ENCODE results near the gene TMC4. TPM values are rescaled to one million over a fixed set of nuclear protein-coding genes. Genes with fewer than 3 reads are reported as not detected.

The TMC4 gene
- total RNA-seq, 1 experiment from 2014 or later, result 1.9 TPM

GRCh38 chr19:54159352-54160181 lies 13.4 kb downstream of the TMC4 start, which contains the start of gene LENG1:
Gene LENG1, minus strand, starts transcription at chr19:54159721. Its CDS starts 26 bp downstream, at chr19:54159695.
- Histone ChIP-seq H3K4me3 (ENCODE audit: insufficient read depth, low read depth, low read length) (peak within 1 kb of the TSS; percentile 84), H3K27me3 (ENCODE audit: control insufficient read depth, insufficient read depth, low read length) (peaks cover 15% of the 10 kb centered on the region)
- peak; percentile 99 for DNase-seq

GRCh38 chr19:54158812-54159351 lies 14.1 kb downstream of the TMC4 start:
- peak overlapping the region; percentile 84 for H3K4me3 ChIP-seq (ENCODE audit: insufficient read depth, low read depth, low read length)
- H3K27me3 ChIP-seq (ENCODE audit: control insufficient read depth, insufficient read depth, low read length), result peaks cover 9% of the 10 kb centered on the region
- peak; percentile 57 for DNase-seq
- peaks cover 20% of the 10 kb centered on the region for H3K36me3 ChIP-seq (replicated peaks; ENCODE audit: control insufficient read depth, insufficient read depth, low read length)

More at GRCh38 chr19:54159352-54160181, 13.4 kb downstream of the TMC4 start, which contains the start of gene LENG1:
- H3K36me3 ChIP-seq (replicated peaks; ENCODE audit: control insufficient read depth, insufficient read depth, low read length), result peaks cover 14% of the 10 kb centered on the region

- H3K4me3 ChIP-seq (ENCODE audit: insufficient read depth, low read depth, low read length), result no peak overlapping the region
- peaks cover 28% of the 10 kb centered on the region for H3K36me3 ChIP-seq (replicated peaks; ENCODE audit: control insufficient read depth, insufficient read depth, low read length)
- no peaks in the 10 kb centered on the region; the same call in 1 of the 2 replicates for H3K27me3 ChIP-seq (ENCODE audit: control insufficient read depth, insufficient read depth, low read length)
- no peak for DNase-seq
Measured at GRCh38 chr19:54156953-54157352, 16.0 kb downstream of the TMC4 start.

GRCh38 chr19:54156490-54156889 lies 16.5 kb downstream of the TMC4 start:
- Histone ChIP-seq H3K27me3 (ENCODE audit: control insufficient read depth, insufficient read depth, low read length) (no peaks in the 10 kb centered on the region; the same call in 1 of the 2 replicates), H3K36me3 (replicated peaks; ENCODE audit: control insufficient read depth, insufficient read depth, low read length) (peaks cover 32% of the 10 kb centered on the region), H3K4me3 (ENCODE audit: insufficient read depth, low read depth, low read length) (no peak overlapping the region)
- DNase-seq, result no peak

- no peak overlapping the region for H3K4me3 ChIP-seq (ENCODE audit: insufficient read depth, low read depth, low read length)
- DNase-seq, result peak; percentile 77
- peaks cover 34% of the 10 kb centered on the region for H3K36me3 ChIP-seq (replicated peaks; ENCODE audit: control insufficient read depth, insufficient read depth, low read length)
- H3K27me3 ChIP-seq (ENCODE audit: control insufficient read depth, insufficient read depth, low read length), result no peaks in the 10 kb centered on the region; the same call in 1 of the 2 replicates
Measured at GRCh38 chr19:54155694-54156093, 17.3 kb downstream of the TMC4 start.

GRCh38 chr19:54154603-54155345 lies 18.2 kb downstream of the TMC4 start:
- no peak for DNase-seq
- Histone ChIP-seq H3K36me3 (replicated peaks; ENCODE audit: control insufficient read depth, insufficient read depth, low read length) (peaks cover 39% of the 10 kb centered on the region), H3K4me3 (ENCODE audit: insufficient read depth, low read depth, low read length) (no peak overlapping the region), H3K27me3 (ENCODE audit: control insufficient read depth, insufficient read depth, low read length) (no peaks in the 10 kb centered on the region)

GRCh38 chr19:54153731-54154326 lies 19.1 kb downstream of the TMC4 start:
- DNase-seq, result no peak
- Histone ChIP-seq H3K27me3 (ENCODE audit: control insufficient read depth, insufficient read depth, low read length) (no peaks in the 10 kb centered on the region), H3K36me3 (replicated peaks; ENCODE audit: control insufficient read depth, insufficient read depth, low read length) (peaks cover 47% of the 10 kb centered on the region), H3K4me3 (ENCODE audit: insufficient read depth, low read depth, low read length) (no peak overlapping the region)

- H3K36me3 ChIP-seq (replicated peaks; ENCODE audit: control insufficient read depth, insufficient read depth, low read length), result peaks cover 48% of the 10 kb centered on the region
- H3K27me3 ChIP-seq (ENCODE audit: control insufficient read depth, insufficient read depth, low read length), result no peaks in the 10 kb centered on the region
- no peak overlapping the region for H3K4me3 ChIP-seq (ENCODE audit: insufficient read depth, low read depth, low read length)
- no peak for DNase-seq
Measured at GRCh38 chr19:54152878-54153524, 20.0 kb downstream of the TMC4 start.

- Histone ChIP-seq H3K36me3 (replicated peaks; ENCODE audit: control insufficient read depth, insufficient read depth, low read length) (peaks cover 55% of the 10 kb centered on the region), H3K4me3 (ENCODE audit: insufficient read depth, low read depth, low read length) (no peak overlapping the region), H3K27me3 (ENCODE audit: control insufficient read depth, insufficient read depth, low read length) (no peaks in the 10 kb centered on the region)
- DNase-seq, result no peak
Measured at GRCh38 chr19:54152267-54152666, 20.7 kb downstream of the TMC4 start.

- peaks cover 60% of the 10 kb centered on the region for H3K36me3 ChIP-seq (replicated peaks; ENCODE audit: control insufficient read depth, insufficient read depth, low read length)
- DNase-seq, result no peak
- H3K27me3 ChIP-seq (ENCODE audit: control insufficient read depth, insufficient read depth, low read length), result no peaks in the 10 kb centered on the region
- no peak overlapping the region for H3K4me3 ChIP-seq (ENCODE audit: insufficient read depth, low read depth, low read length)
Measured at GRCh38 chr19:54151362-54152035, 21.5 kb downstream of the TMC4 start.

GRCh38 chr19:54149021-54149812 lies 23.7 kb downstream of the TMC4 start:
- Histone ChIP-seq H3K36me3 (replicated peaks; ENCODE audit: control insufficient read depth, insufficient read depth, low read length) (peaks cover 66% of the 10 kb centered on the region), H3K4me3 (ENCODE audit: insufficient read depth, low read depth, low read length) (no peak overlapping the region), H3K27me3 (ENCODE audit: control insufficient read depth, insufficient read depth, low read length) (no peaks in the 10 kb centered on the region)
- peak; percentile 42 for DNase-seq

- Histone ChIP-seq H3K27me3 (ENCODE audit: control insufficient read depth, insufficient read depth, low read length) (no peaks in the 10 kb centered on the region), H3K36me3 (replicated peaks; ENCODE audit: control insufficient read depth, insufficient read depth, low read length) (peaks cover 69% of the 10 kb centered on the region), H3K4me3 (ENCODE audit: insufficient read depth, low read depth, low read length) (no peak overlapping the region)
- DNase-seq, result peak; percentile 46
Measured at GRCh38 chr19:54148158-54148557, 24.8 kb downstream of the TMC4 start.

- H3K36me3 ChIP-seq (replicated peaks; ENCODE audit: control insufficient read depth, insufficient read depth, low read length), result peaks cover 71% of the 10 kb centered on the region
- no peak overlapping the region for H3K4me3 ChIP-seq (ENCODE audit: insufficient read depth, low read depth, low read length)
- H3K27me3 ChIP-seq (ENCODE audit: control insufficient read depth, insufficient read depth, low read length), result no peaks in the 10 kb centered on the region
- no peak for DNase-seq
Measured at GRCh38 chr19:54147676-54148075, 25.3 kb downstream of the TMC4 start.
